Left renal cortex interstitium (tissue), 4 donors: ENCODE measurements around the gene DCAF4. TPM values are rescaled to one million over a fixed set of nuclear protein-coding genes. Genes with fewer than 3 reads are reported as not detected.

Experiments
- polyA plus RNA-seq, 4 donors: library from polyadenylated mRNA; unstranded; fragments of 120-200 nt; gene quantifications; one replicate each; pipeline ENCODE4 v1.2.1, GENCODE V29; 2013; ENCODE audit not compliant: insufficient read length in 4 of 4

DCAF4 gene
- polyA plus RNA-seq, 4 donors, result 17.3 to 25.2 (median 17.8) TPM

Other genes starting within 250 kb of the DCAF4 start
- 1 to 10 TPM; 4.4 to 6.0 (median 5.3) TPM for gene DPF3, start 32.4 kb upstream of the DCAF4 start, polyA plus RNA-seq
- gene ZFYVE1, start 100.6 kb downstream of the DCAF4 start, polyA plus RNA-seq, result 10 to 100 TPM; 19.9 to 20.9 (median 20.4) TPM
- gene RBM25, start 132.1 kb downstream of the DCAF4 start, polyA plus RNA-seq, result 100 to 1,000 TPM; 113 to 221 (median 171) TPM
- gene PSEN1, start 210.0 kb downstream of the DCAF4 start, polyA plus RNA-seq, result 10 to 100 TPM; 63.2 to 75.7 (median 67.5) TPM